NCI-H2196 treated with DMSO at 0.1 percent for 48 hours (cell line): ENCODE results near the gene TMEM72.

ENCODE experiments used
- DNase-seq: peaks from one replicate; lab custom pipeline; 2025; ENCODE audit not compliant: unreplicated experiment; lab: John Stamatoyannopoulos, UW

Gene TMEM72

GRCh38 chr10:44932517-44933450 lies 21.6 kb downstream of the TMEM72 start:
- peak; percentile 17 for DNase-seq

GRCh38 chr10:44933451-44934321 lies 22.5 kb downstream of the TMEM72 start:
- no peak for DNase-seq

DNA sequence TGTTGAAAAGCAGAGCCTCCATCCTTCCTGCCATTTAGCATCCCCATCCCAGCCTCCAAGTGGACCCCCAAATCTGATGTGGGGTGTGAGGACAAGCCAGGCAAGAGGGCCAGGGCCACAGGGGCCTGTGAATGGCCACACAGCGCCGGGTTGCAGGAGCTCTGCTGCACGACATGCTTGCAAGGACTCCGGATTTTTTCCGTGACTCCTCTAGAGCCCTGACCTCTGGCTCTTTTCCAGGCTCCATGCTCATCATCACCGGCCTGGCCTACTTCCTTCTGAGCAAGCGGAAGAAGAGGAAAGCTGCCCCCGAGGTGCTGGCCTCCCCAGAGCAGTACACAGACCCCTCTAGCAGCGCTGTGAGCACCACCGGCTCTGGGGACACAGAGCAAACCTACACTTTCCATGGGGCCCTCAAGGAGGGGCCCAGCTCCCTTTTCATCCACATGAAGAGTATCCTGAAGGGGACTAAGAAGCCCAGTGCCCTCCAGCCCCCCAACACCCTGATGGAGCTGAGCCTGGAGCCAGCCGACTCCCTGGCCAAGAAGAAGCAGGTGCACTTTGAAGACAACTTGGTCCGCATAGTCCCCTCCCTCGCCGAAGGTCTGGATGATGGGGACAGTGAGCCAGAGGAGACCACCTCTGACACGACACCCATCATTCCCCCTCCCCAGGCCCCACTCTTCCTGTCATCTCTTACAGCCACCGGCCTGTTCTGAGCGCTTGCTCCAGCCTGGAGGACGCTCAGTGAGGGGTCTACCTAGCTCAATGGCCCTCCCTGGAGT lies 23.5 kb downstream of the TMEM72 start:
- no peak for DNase-seq

DNA sequence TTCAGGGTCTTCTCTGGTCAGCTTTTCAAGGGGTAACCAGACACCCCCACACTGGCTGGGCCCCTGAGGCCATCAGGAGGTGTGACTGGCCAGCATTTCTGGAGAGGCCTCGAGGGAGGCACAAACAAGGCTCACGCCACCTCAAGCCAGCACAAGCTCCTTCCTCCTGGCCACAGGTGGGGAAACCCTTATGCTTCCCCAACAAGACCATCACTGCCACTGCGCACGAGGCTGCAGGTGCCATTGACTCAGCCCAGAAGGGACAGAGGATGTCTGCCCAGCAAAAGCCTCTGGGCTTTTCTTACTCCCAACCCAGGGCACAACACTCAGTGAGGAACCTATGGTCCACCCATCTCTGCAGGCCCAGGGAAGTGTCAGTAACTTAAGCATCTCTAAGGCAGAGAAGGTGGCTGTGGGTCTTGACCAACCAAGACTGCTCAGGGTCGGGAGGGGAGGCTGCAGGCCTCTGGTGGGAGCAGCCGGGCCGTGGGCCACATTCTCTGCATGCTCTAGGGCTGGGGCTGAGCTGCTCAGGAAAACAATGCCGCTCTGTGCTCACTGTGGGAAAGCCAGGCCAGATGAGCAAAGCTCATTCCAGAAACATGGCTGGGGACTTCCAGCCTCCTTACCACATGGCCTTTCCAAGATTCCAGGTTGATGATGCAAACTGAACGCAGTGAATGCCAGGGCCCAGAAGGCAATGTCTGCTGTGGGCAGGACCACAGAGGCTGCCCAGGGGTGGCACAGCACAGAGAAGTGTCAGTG lies 24.2 kb downstream of the TMEM72 start:
- DNase-seq, result no peak

- no peak for DNase-seq
Observed at GRCh38 chr10:44935966-44936295, 24.8 kb downstream of the TMEM72 start.

GRCh38 chr10:44936314-44936975 lies 25.3 kb downstream of the TMEM72 start:
- no peak for DNase-seq

GRCh38 chr10:44937196-44938005 lies 26.3 kb downstream of the TMEM72 start:
- no peak for DNase-seq

DNA sequence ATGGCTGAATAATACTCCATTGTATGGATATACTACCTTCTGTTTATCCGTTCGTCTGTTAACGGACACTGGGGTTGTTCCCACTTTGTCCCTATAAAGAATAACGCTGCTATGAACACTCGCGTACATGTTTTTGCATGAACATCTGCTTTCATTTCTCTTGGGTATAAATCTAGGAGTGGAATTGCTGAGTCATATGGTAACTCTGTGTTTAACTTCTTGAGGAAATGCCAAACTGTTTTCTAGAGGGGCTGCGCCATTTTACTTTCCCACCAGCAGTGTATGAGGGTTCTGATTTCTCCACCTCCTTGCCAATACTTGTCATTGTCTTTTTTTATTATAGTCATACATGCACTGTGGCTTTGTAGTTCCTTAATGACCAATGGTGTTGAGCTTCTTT lies 27.8 kb downstream of the TMEM72 start:
- DNase-seq, result no peak

- no peak for DNase-seq
Observed at GRCh38 chr10:44939691-44940401, 28.7 kb downstream of the TMEM72 start.

DNA sequence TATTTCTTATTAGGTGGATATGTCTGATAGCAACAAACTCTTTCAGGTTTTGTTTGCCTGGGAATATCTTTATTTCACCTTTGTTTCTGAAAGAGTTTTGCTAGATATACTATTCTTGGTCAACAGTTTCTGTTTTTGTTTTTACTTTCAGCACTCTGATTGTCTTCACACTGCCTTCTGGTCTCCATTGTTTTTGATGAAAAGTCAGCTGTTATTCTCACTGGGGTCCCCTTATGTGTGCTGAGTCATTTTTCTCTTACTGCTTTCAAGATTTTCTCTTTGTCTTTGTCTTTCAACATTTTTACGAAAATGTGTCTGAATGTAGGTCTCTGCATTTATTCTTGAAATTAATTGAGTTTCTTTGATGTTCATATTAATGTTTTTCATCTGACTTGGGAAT lies 33.2 kb downstream of the TMEM72 start:
- no peak for DNase-seq

DNA sequence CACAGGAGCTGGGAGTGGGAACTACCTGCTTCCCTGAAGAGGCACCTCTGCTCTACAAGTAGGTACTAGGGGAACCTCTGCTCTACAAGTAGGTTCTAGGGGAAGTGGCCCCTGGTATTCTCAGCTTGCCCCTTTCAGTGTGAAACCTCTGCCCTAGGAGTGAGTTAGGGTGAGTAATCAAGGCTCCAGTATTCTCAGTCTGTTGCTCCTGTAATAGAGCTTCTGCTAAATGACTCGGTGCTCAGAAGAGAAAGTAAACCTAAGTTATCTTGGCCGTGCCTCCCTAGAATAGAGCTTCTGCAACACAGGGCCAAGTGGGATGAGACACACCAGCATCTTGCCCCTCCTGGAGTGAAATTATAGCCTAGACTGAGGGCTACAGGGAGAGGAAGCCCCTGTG lies 35.1 kb downstream of the TMEM72 start:
- DNase-seq, result no peak

DNA sequence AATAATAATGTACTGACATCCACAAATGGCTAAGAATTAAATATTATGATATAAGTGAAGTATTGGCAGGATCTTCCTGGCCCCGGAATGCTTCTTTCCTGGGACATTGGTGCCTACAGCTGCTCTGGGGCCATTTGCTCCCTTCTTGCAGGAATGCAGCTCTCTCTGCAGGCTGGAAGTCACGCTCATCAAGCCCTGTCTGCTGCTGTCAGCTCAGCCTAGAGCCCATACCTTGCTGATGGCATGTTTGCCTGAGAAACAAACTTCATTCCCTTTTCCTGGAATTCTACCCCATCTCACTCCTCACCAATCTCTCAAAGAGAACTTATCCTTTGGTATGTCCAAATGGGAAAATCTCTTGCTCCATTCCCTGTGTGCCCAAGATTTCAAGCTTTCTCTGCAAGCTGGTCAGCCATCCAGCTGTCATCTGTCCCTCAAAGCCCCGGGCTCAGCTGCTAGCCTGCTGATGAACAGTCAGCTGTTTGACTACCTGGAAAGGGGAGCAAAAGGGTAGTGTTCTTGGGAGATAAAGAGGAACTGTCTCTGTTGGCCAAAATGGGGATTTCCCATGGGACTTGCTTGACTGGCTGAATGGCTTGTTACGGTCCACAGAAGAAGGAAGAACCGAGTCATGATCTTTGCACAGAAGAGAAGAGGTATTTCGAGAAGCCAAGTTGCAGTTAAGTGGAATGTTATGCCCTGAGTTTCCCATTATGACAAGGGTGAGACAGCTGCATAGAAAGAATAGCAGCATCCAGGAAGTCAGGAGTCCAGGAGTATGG lies 36.4 kb downstream of the TMEM72 start:
- no peak for DNase-seq

DNA sequence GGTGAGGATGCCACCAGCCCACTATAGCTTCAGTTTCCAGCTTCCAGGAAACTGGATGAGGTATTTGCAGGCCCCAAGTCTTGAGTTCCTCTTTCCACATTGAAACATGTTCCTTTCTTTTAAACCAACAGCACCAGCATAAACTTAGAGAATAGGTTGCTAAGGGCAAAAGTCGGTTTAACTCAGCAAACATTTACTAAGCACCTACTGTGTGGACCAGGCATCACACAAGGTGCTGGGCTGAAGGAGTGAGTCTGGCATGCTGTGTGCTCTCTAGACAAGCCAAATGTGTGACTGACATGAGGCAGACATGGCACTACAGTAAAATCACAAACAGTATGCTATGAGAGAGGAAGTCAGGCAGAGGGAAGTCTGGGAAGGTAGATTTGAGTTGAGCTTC lies 37.5 kb downstream of the TMEM72 start:
- no peak for DNase-seq

DNA sequence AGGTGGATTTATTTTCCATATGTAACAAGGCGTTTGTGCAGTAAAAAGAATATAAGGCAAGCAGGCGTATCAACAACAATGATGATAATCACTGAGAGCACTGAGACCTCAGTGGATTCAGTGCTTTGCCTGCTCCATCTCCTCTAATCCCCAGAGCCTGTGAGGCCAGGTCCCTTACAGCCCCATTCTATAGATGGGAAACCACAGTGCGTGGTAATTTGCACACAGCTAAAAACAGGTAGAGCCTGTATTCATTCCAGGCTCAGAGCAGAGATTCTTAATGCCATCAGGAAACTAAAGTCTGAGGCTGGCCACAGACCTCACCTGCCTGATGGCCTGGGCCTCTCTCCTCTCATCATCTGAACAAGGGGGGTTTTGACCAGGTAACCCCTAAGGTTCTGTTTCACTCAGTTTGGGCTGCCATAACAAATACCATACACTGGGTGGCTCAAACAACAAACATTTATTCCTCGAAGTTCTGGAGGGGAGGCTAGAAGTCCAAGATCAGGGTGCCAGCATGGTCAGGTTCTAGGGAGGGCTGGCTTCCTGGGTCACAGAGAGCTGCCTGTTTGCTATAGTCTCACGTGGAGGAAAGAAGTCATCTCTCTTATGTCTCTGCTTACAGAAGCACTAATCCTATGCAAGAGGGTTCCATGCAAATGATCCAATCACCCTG lies 38.1 kb downstream of the TMEM72 start:
- no peak for DNase-seq

- no peak for DNase-seq
Observed at GRCh38 chr10:44949915-44950314, 38.8 kb downstream of the TMEM72 start.

- DNase-seq, result no peak
Observed at GRCh38 chr10:44950326-44951225, 39.4 kb downstream of the TMEM72 start.
